ENCODE results near the gene MDGA2. TPM values are rescaled to one million over a fixed set of nuclear protein-coding genes. Genes with fewer than 3 reads are reported as not detected.

MDGA2 gene
- total RNA-seq, 5 donors from 2014 or later (not counting 1 experiment from before 2014, with no cell fraction given): not detected

GRCh38 chr14:47022721-47023120 lies 652.7 kb downstream of the MDGA2 start:
- no peak for DNase-seq
- ChIA-PET POLR2A (no interaction called here), CTCF (no interaction called here)
- Histone ChIP-seq H3K36me3 (ENCODE audit: control insufficient read depth in 2 of 2, extremely low read depth in 1 of 2, insufficient read depth in 1 of 2, low read length in 1 of 2) (no peaks in the 10 kb centered on the region), H3K4me3 (ENCODE audit: control insufficient read depth in 1 of 2, extremely low read depth in 1 of 2, low read length in 1 of 2) (no peak overlapping the region), H3K4me1 (ENCODE audit: control insufficient read depth in 1 of 2, extremely low read depth in 1 of 2, insufficient read depth in 2 of 2, low read length in 2 of 2) (no peaks in the 10 kb centered on the region), H3K9me3 (no peaks in the 10 kb centered on the region), H3K27me3 (replicated peaks in 1 of 2; ENCODE audit: control insufficient read depth in 2 of 2, extremely low read depth in 1 of 2, insufficient read depth in 2 of 2, low read length in 1 of 2) (no peaks in the 10 kb centered on the region), H3K27ac (ENCODE audit: low read length) (no peak overlapping the region)
- Mint-ChIP-seq H3K27ac (no peak overlapping the region), H3K9me3 (peaks cover 7 to 11% (median 11%) of the 10 kb centered on the region in 3 donors), H3K4me1 (no peaks in the 10 kb centered on the region), H3K36me3 (no peaks in the 10 kb centered on the region), H3K27me3 (no peaks in the 10 kb centered on the region), H3K4me3 (no peak overlapping the region)
- WGBS (ENCODE audit: insufficient coverage): no CpG with 5 or more reads among the region's 2 CpGs
- ATAC-seq (replicated peaks in 1 of 4): no peak

- Histone ChIP-seq H3K4me1 (ENCODE audit: control insufficient read depth in 1 of 2, extremely low read depth in 1 of 2, insufficient read depth in 2 of 2, low read length in 2 of 2) (no peaks in the 10 kb centered on the region), H3K27me3 (replicated peaks in 1 of 2; ENCODE audit: control insufficient read depth in 2 of 2, extremely low read depth in 1 of 2, insufficient read depth in 2 of 2, low read length in 1 of 2) (no peaks in the 10 kb centered on the region), H3K9me3 (no peaks in the 10 kb centered on the region), H3K4me3 (ENCODE audit: control insufficient read depth in 1 of 2, extremely low read depth in 1 of 2, low read length in 1 of 2) (no peak overlapping the region), H3K27ac (ENCODE audit: low read length) (no peak overlapping the region), H3K36me3 (ENCODE audit: control insufficient read depth in 2 of 2, extremely low read depth in 1 of 2, insufficient read depth in 1 of 2, low read length in 1 of 2) (no peaks in the 10 kb centered on the region)
- no peak overlapping the region for H3K27ac Mint-ChIP-seq
- CTCF ChIA-PET: interaction anchor here in 1 of 2 donors (0.6 kb wide), 1 partner anchor 34 kb away, joined by 3 read pairs; no protein-coding TSS in a partner anchor
- POLR2A ChIA-PET: no interaction called here
- DNase-seq: no peak
- H3K36me3 Mint-ChIP-seq: no peaks in the 10 kb centered on the region
- ATAC-seq (replicated peaks in 1 of 4): no peak
- no peaks in the 10 kb centered on the region for H3K27me3 Mint-ChIP-seq
- no CpG with 5 or more reads among the region's 2 CpGs for whole genome bisulfite sequencing (ENCODE audit: insufficient coverage)
- H3K9me3 Mint-ChIP-seq: peaks cover 10 to 12% (median 10%) of the 10 kb centered on the region in 3 donors
- H3K4me1 Mint-ChIP-seq: no peaks in the 10 kb centered on the region
- H3K4me3 Mint-ChIP-seq: no peak overlapping the region
Observed at GRCh38 chr14:47020500-47020899, 654.9 kb downstream of the MDGA2 start.

- ATAC-seq (replicated peaks in 1 of 4): no peak
- no peaks in the 10 kb centered on the region for H3K36me3 ChIP-seq (ENCODE audit: control insufficient read depth in 2 of 2, extremely low read depth in 1 of 2, insufficient read depth in 1 of 2, low read length in 1 of 2)
- Mint-ChIP-seq H3K9me3 (peaks cover 4 to 10% (median 8%) of the 10 kb centered on the region in 3 donors), H3K4me1 (no peaks in the 10 kb centered on the region), H3K27ac (no peak overlapping the region), H3K4me3 (no peak overlapping the region), H3K36me3 (no peaks in the 10 kb centered on the region), H3K27me3 (no peaks in the 10 kb centered on the region)
- DNase-seq: no peak
- 0% methylated on average over 1 of the region's 6 CpGs for WGBS (ENCODE audit: insufficient coverage)
- no peaks in the 10 kb centered on the region for H3K4me1 ChIP-seq (ENCODE audit: control insufficient read depth in 1 of 2, extremely low read depth in 1 of 2, insufficient read depth in 2 of 2, low read length in 2 of 2)
- H3K4me3 ChIP-seq (ENCODE audit: control insufficient read depth in 1 of 2, extremely low read depth in 1 of 2, low read length in 1 of 2): no peak overlapping the region
- H3K27me3 ChIP-seq (replicated peaks in 1 of 2; ENCODE audit: control insufficient read depth in 2 of 2, extremely low read depth in 1 of 2, insufficient read depth in 2 of 2, low read length in 1 of 2): no peaks in the 10 kb centered on the region
- CTCF ChIA-PET: no interaction called here
- no peaks in the 10 kb centered on the region for H3K9me3 ChIP-seq
- POLR2A ChIA-PET: no interaction called here
- H3K27ac ChIP-seq (ENCODE audit: low read length): no peak overlapping the region
Observed at GRCh38 chr14:47012533-47013280, 662.7 kb downstream of the MDGA2 start.

- no peak for DNase-seq
- no peak overlapping the region for H3K27ac Mint-ChIP-seq
- POLR2A ChIA-PET: no interaction called here
- no peaks in the 10 kb centered on the region for H3K36me3 ChIP-seq (ENCODE audit: control insufficient read depth in 2 of 2, extremely low read depth in 1 of 2, insufficient read depth in 1 of 2, low read length in 1 of 2)
- WGBS (ENCODE audit: insufficient coverage): 64% methylated on average over 3 of the region's 3 CpGs
- no peak overlapping the region for H3K4me3 ChIP-seq (ENCODE audit: control insufficient read depth in 1 of 2, extremely low read depth in 1 of 2, low read length in 1 of 2)
- H3K4me1 ChIP-seq (ENCODE audit: control insufficient read depth in 1 of 2, extremely low read depth in 1 of 2, insufficient read depth in 2 of 2, low read length in 2 of 2): no peaks in the 10 kb centered on the region
- no peaks in the 10 kb centered on the region for H3K4me1 Mint-ChIP-seq
- H3K9me3 Mint-ChIP-seq: peaks cover 2 to 4% (median 3%) of the 10 kb centered on the region in 3 donors
- H3K27ac ChIP-seq (ENCODE audit: low read length): no peak overlapping the region
- no peaks in the 10 kb centered on the region for H3K27me3 ChIP-seq (replicated peaks in 1 of 2; ENCODE audit: control insufficient read depth in 2 of 2, extremely low read depth in 1 of 2, insufficient read depth in 2 of 2, low read length in 1 of 2)
- no peak overlapping the region for H3K4me3 Mint-ChIP-seq
- no peak for ATAC-seq (replicated peaks in 1 of 4)
- H3K9me3 ChIP-seq: no peaks in the 10 kb centered on the region
- H3K27me3 Mint-ChIP-seq: no peaks in the 10 kb centered on the region
- no peaks in the 10 kb centered on the region for H3K36me3 Mint-ChIP-seq
- CTCF ChIA-PET: interaction anchor here in 1 of 2 donors (0.6 kb wide), 1 partner anchor 78 kb away, joined by 6 read pairs; no protein-coding TSS in a partner anchor
Observed at GRCh38 chr14:47009615-47010014, 665.8 kb downstream of the MDGA2 start.

GRCh38 chr14:47008732-47009131 lies 666.7 kb downstream of the MDGA2 start:
- Histone ChIP-seq H3K4me1 (ENCODE audit: control insufficient read depth in 1 of 2, extremely low read depth in 1 of 2, insufficient read depth in 2 of 2, low read length in 2 of 2) (no peaks in the 10 kb centered on the region), H3K9me3 (no peaks in the 10 kb centered on the region), H3K27me3 (replicated peaks in 1 of 2; ENCODE audit: control insufficient read depth in 2 of 2, extremely low read depth in 1 of 2, insufficient read depth in 2 of 2, low read length in 1 of 2) (no peaks in the 10 kb centered on the region), H3K4me3 (ENCODE audit: control insufficient read depth in 1 of 2, extremely low read depth in 1 of 2, low read length in 1 of 2) (no peak overlapping the region), H3K27ac (ENCODE audit: low read length) (no peak overlapping the region), H3K36me3 (ENCODE audit: control insufficient read depth in 2 of 2, extremely low read depth in 1 of 2, insufficient read depth in 1 of 2, low read length in 1 of 2) (no peaks in the 10 kb centered on the region)
- peaks cover 2 to 4% (median 3%) of the 10 kb centered on the region in 3 donors for H3K9me3 Mint-ChIP-seq
- no CpG with 5 or more reads among the region's 2 CpGs for WGBS (ENCODE audit: insufficient coverage)
- H3K36me3 Mint-ChIP-seq: no peaks in the 10 kb centered on the region
- no peak for ATAC-seq (replicated peaks in 1 of 4)
- no peak overlapping the region for H3K27ac Mint-ChIP-seq
- no peak for DNase-seq
- CTCF ChIA-PET: no interaction called here
- no peaks in the 10 kb centered on the region for H3K27me3 Mint-ChIP-seq
- H3K4me1 Mint-ChIP-seq: no peaks in the 10 kb centered on the region
- H3K4me3 Mint-ChIP-seq: no peak overlapping the region
- POLR2A ChIA-PET: no interaction called here

- H3K27ac Mint-ChIP-seq: no peak overlapping the region
Observed at GRCh38 chr14:46999661-47000060, 675.7 kb downstream of the MDGA2 start.

More at GRCh38 chr14:46999661-47000060, 675.7 kb downstream of the MDGA2 start:
- H3K27me3 Mint-ChIP-seq: no peaks in the 10 kb centered on the region
- no peaks in the 10 kb centered on the region for H3K27me3 ChIP-seq (replicated peaks in 1 of 2; ENCODE audit: control insufficient read depth in 2 of 2, extremely low read depth in 1 of 2, insufficient read depth in 2 of 2, low read length in 1 of 2)
- H3K36me3 Mint-ChIP-seq: no peaks in the 10 kb centered on the region
- H3K27ac ChIP-seq (ENCODE audit: low read length): no peak overlapping the region
- no peaks in the 10 kb centered on the region for H3K9me3 ChIP-seq
- no peak for ATAC-seq (replicated peaks in 1 of 4)
- peaks cover 4 to 14% (median 8%) of the 10 kb centered on the region in 3 donors for H3K9me3 Mint-ChIP-seq
- no peak overlapping the region for H3K4me3 ChIP-seq (ENCODE audit: control insufficient read depth in 1 of 2, extremely low read depth in 1 of 2, low read length in 1 of 2)
- H3K4me1 Mint-ChIP-seq: no peaks in the 10 kb centered on the region
- CTCF ChIA-PET: no interaction called here
- no peaks in the 10 kb centered on the region for H3K4me1 ChIP-seq (ENCODE audit: control insufficient read depth in 1 of 2, extremely low read depth in 1 of 2, insufficient read depth in 2 of 2, low read length in 2 of 2)
- no peak overlapping the region for H3K4me3 Mint-ChIP-seq
- no CpG with 5 or more reads among the region's 1 CpG for WGBS (ENCODE audit: insufficient coverage)
- POLR2A ChIA-PET: no interaction called here
- DNase-seq: no peak
- no peaks in the 10 kb centered on the region for H3K36me3 ChIP-seq (ENCODE audit: control insufficient read depth in 2 of 2, extremely low read depth in 1 of 2, insufficient read depth in 1 of 2, low read length in 1 of 2)
